Loucy (cell line): ENCODE measurements around the gene ADARB1.

Experiments
- EZH2phosphoT487 ChIP-seq: fragments of 200-600 bp; IDR thresholded peaks from 2 replicates; pipeline ENCODE4 v1.6.1; 2018; ENCODE audit warnings: antibody characterized with exemption, mild to moderate bottlenecking, moderate library complexity, borderline replicate concordance
- TF ChIP-seq, protein P1 (sequence below): fragments of 200-600 bp; sonication (generic); conservative IDR thresholded peaks from 2 replicates; pipeline ENCODE4 v1.5.1; 2014; ENCODE audit warnings: mild to moderate bottlenecking, antibody characterized with exemption, low read length

DNA sequence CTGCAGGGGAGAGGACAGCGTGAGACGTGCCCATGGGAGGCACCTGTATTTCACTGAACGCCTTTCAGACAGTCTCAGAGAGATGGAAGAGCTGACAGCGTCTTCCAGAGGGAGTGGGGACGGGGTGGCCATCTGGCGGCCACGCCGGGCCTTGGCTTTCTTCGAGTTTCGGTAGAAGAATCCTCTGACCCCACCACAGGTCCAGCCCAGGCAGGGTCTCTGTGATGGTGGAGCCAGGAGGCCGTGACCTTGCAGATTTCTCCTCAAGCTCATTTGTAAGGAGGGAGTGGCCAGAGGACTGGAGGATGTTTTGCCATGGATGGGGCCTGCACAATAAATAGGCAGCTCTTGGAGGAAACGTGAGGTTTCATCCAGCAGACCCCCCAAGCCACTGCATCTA is 47.6 kb upstream of the ADARB1 start:
- TF ChIP-seq, protein P1, sequence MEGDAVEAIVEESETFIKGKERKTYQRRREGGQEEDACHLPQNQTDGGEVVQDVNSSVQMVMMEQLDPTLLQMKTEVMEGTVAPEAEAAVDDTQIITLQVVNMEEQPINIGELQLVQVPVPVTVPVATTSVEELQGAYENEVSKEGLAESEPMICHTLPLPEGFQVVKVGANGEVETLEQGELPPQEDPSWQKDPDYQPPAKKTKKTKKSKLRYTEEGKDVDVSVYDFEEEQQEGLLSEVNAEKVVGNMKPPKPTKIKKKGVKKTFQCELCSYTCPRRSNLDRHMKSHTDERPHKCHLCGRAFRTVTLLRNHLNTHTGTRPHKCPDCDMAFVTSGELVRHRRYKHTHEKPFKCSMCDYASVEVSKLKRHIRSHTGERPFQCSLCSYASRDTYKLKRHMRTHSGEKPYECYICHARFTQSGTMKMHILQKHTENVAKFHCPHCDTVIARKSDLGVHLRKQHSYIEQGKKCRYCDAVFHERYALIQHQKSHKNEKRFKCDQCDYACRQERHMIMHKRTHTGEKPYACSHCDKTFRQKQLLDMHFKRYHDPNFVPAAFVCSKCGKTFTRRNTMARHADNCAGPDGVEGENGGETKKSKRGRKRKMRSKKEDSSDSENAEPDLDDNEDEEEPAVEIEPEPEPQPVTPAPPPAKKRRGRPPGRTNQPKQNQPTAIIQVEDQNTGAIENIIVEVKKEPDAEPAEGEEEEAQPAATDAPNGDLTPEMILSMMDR: no peak
- TF ChIP-seq EZH2phosphoT487: no peak
